ENCODE data around the gene CSNK1D.
"Not testable (repeated sequence)": the region's sequence is repeated elsewhere in the genome, so short reads cannot be mapped to it uniquely, and the experiment has no call there.

CSNK1D gene

DNA sequence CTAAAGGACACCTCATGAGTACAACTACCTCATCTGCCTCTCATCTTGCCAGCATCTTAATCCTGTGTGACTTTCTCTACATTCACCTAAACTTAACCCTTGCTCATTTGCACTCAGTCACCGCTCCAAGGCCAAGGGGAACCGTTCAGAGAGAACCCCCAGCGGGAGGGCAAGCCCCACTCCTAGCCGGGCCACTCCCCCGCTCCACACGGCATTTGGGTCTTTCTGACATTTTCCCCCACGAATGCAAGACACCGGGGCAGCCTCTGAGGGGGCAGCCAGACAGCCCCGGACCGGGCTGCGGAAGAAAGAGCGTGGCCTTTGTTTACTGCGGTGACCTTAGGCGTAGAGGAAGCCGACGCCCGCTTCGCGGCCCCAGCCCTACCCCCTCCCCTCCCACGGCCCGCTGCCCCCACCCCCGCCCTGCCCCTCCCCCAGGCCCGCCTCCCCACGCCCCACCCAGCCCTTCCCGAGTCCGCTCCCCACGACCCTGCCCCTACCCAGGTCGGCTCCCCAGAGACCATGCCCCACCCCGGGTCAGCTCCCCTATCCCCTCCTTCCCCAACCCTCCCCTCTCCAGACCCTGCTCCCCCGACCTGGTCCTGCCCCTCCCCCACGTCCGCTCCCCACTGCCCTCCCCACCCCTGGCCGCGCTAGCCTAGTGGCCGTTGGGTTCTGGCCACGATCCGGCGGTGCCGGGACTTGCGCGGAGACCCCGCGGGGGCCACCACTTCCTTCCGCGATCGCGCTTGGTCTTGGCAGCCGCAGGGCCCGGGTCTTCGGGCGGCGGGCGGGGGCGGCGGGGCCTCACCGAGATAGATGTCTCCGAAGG lies 789 bp downstream of the CSNK1D start:
- DNase-seq, result no peak

GRCh38 chr17:82271401-82271800 lies 2.1 kb downstream of the CSNK1D start:
- DNase-seq, result no peak

DNA sequence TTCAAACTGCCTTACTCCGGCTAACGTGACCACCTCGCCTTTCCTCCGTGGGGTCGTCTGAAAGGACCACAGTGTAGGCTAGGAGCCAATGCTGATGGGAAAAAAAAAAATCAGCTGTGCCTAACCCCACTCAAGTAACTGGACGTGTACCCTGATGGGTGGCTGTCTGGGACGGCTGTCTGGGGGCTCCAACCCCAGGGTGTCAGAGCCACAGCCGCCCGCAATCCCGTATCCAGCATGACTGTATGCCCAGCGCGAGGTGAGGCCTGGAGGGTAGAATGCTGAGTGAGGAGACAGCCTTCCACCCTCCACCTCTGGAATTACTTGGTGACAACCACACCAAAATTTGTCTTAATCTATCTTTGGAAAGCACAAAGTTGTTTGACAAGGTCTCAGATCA lies 2.8 kb downstream of the CSNK1D start:
- no peak for DNase-seq

GRCh38 chr17:82269882-82270500 lies 3.5 kb downstream of the CSNK1D start:
- DNase-seq, result no peak

- no peak for DNase-seq
Measured at GRCh38 chr17:82269138-82269881, 4.2 kb downstream of the CSNK1D start.

GRCh38 chr17:82267575-82268379 lies 5.7 kb downstream of the CSNK1D start:
- no peak for DNase-seq

DNA sequence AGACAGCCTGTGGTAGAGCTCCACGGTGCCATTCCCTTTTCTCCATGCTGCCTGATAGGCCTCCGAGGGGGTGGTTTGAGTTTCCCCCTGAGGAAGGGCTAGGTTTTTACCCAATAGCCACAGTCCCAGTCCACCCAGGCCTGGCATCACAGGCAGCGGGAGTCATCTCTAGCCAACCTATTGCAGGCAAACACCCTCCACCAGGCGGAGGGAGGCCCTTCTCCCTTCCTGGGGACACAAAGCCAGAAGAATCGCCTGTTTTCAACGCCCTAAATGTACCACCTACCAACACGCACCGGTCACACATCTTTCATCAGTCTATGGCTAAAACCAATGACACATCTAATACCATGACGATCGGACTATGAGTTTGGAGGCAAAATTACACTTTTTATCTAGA lies 7.4 kb downstream of the CSNK1D start:
- DNase-seq, result no peak

- no peak for DNase-seq
Measured at GRCh38 chr17:82263641-82264040, 9.9 kb downstream of the CSNK1D start.

GRCh38 chr17:82262344-82262743 lies 11.2 kb downstream of the CSNK1D start:
- DNase-seq, result no peak

- not testable (repeated sequence) for DNase-seq
Measured at GRCh38 chr17:82259972-82260961, 13.2 kb downstream of the CSNK1D start.

DNA sequence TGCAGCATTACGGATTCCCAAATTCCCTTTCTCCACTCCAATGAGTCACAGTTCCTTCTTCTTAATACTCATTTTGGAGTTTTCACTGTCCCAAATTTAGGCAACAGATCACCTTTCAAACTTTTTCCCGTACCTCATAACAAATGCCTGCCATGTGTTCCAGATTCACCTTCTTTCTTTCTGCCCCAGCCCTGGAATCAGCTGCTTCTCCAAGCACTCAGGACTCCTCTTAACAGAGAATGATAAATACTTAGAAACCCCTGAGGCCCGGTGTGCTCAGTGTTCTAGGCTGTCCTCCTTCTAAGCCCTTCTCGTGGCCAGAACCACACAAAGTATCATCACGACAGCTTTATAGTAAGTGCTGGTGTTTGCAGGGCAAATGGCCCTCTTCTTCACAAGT lies 14.9 kb downstream of the CSNK1D start:
- DNase-seq, result no peak

DNA sequence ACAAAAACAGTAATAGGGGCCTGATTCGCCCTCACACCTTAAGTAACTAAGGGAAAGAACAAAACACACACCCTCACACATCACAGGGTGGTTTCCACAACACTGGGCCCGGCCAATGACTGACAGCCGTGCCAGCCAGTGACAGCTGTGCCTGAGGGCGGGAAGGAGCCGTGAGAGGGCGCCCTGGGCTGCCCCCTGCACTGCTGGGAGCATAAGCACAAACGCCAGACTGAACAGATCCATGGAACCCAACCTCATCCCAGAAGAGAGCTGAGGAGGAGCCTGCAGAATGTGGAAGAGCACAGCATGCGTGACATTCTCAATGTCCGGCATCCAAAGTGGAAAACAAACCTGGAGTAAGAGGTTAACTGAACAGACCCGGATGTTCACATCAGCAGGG lies 16.0 kb downstream of the CSNK1D start:
- no peak for DNase-seq

DNA sequence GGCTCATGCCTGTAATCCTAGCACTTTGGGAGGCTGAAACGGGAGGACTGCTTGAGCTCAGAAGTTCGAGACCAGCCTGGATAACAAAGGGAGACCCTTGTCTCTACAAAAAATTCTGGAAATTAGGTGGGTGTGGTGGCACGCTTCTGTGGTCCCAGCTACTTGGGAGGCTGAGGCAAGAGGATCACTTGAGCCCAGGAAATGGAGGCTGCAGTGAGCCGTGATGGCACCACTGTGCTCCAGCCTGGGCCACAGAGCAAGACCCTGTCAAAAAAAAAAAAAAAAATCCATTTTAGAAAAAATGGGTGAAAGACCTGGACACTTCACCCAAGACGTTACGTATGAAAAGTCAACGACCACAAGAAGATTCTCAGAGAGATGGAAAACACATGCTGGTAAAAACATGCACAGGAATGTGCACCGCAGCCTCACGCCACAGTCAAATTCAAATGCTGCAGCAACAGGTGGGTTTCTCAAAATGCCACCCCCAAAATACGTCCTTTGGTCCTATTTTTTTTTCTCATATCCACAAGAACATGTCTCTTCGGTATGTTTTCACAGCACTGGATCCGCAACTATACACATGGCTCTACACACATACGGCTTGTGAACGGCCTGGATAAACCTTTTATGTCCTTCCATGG lies 17.1 kb downstream of the CSNK1D start:
- DNase-seq, result no peak

- DNase-seq, result no peak
Measured at GRCh38 chr17:82255402-82255972, 18.0 kb downstream of the CSNK1D start.

DNA sequence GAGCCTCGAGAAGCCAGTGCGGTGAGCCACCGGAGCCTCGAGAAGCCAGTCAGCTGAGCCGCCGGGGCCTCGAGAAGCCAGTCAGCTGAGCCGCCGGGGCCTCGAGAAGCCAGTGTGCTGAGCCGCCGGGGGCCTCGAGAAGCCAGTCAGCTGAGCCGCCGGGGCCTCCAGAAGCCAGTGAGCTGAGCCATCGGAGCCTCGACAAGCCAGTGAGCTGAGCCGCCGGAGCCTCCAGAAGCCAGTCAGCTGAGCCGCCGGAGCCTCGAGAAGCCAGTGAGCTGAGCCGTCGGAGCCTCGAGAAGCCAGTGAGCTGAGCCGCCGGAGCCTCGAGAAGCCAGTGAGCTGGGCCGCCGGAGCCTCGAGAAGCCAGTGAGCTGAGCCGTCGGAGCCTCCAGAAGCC lies 18.8 kb downstream of the CSNK1D start:
- not testable (repeated sequence) for DNase-seq

DNA sequence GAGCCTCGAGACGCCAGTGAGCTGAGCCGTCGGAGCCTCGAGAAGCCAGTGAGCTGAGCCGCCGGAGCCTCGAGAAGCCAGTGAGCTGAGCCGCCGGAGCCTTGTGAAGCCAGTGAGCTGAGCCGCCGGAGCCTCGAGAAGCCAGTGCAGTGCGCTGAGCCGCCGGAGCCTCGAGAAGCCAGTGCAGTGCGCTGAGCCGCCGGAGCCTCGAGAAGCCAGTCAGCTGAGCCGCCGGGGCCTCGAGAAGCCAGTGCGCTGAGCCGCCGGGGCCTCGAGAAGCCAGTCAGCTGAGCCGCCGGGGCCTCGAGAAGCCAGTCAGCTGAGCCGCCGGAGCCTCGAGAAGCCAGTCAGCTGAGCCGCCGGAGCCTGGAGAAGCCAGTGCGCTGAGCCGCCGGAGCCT lies 19.4 kb downstream of the CSNK1D start:
- DNase-seq, result not testable (repeated sequence)

GRCh38 chr17:82253179-82253544 lies 20.3 kb downstream of the CSNK1D start:
- no peak for DNase-seq

- no peak for DNase-seq
Measured at GRCh38 chr17:82252511-82253178, 20.9 kb downstream of the CSNK1D start.

GRCh38 chr17:82250868-82251500 lies 22.5 kb downstream of the CSNK1D start:
- DNase-seq, result no peak
